Lower leg skin (tissue), 4 donors: ENCODE results near the gene PYCARD. TPM values are rescaled to one million over a fixed set of nuclear protein-coding genes. Genes with fewer than 3 reads are reported as not detected.

ENCODE experiments used
- DNase-seq, 2 donors: peaks; one replicate each; pipeline ENCODE4 v3.0.0-alpha.2; 2019; ENCODE audit warnings: low spot score in 2 of 2
- H3K4me3 ChIP-seq: fragments of 200-600 bp; sonication (generic); 2 replicates; pipeline ENCODE4 v1.5.1; 2017; ENCODE audit warnings: mild to moderate bottlenecking, low read depth; ENCODE audit not compliant: poor library complexity, severe bottlenecking
- CTCF ChIP-seq, 3 donors: fragments of 450-650 bp; IDR thresholded peaks; one replicate each; pipeline ENCODE4 v1.5.1; 2016; ENCODE audit warnings: antibody characterized with exemption in 3 of 3, mild to moderate bottlenecking in 3 of 3, moderate library complexity in 2 of 3
- POLR2A ChIP-seq, 2 donors: fragments of 450-650 bp; IDR thresholded peaks; one replicate each; pipeline ENCODE4 v1.6.1; 2016 to 2017; ENCODE audit warnings: antibody characterized with exemption in 2 of 2, mild to moderate bottlenecking in 1 of 2, moderate library complexity in 1 of 2
- WGBS, 2 donors: methylation state at CpG; one replicate each; pipeline ENCODE4 v1.1.5; 2018; 5-methylcytosine and 5-hydroxymethylcytosine counted together
- intact Hi-C: fragments of 100-400 bp; cut with DNase I; formaldehyde crosslinking; loops from one replicate; pipeline ENCODE4 v1.15.0; 2023; ENCODE audit warnings: low total_unique reads
- total RNA-seq, 4 donors: library from RNA; depleted of rRNA; stranded (reverse); fragments of >200 nt; gene quantifications; one replicate each; pipeline ENCODE4 v1.1.0, GENCODE V29; 2016

PYCARD gene
- total RNA-seq, 4 donors from 2014 or later, result 87.5 to 140 (median 122) TPM

- intact Hi-C loops, result no loop called here
- TF ChIP-seq CTCF (IDR thresholded peaks at IDR 0.05) (no peak), POLR2A (IDR thresholded peaks at IDR 0.05) (no peak)
- no peak overlapping the region for H3K4me3 ChIP-seq
- WGBS, 2 donors, result 90 to 92% methylated on average over 3 of the region's 3 CpGs
- DNase-seq, result no peak
Measured at GRCh38 chr16:31225193-31225592, 22.6 kb upstream of the PYCARD start.

GRCh38 chr16:31224092-31224955 lies 21.8 kb upstream of the PYCARD start:
- no peak for DNase-seq
- 83 to 90% methylated on average over 53 to 80 of the region's 80 CpGs for WGBS, 2 donors
- intact Hi-C loops, result loop anchor here (5.0 kb wide), 1 partner anchor 158 kb away; no protein-coding TSS in a partner anchor
- TF ChIP-seq CTCF (IDR thresholded peaks at IDR 0.05), result no peak
- TF ChIP-seq POLR2A (IDR thresholded peaks at IDR 0.05), result no peak
- H3K4me3 ChIP-seq, result no peak overlapping the region

GRCh38 chr16:31223044-31223443 lies 20.5 kb upstream of the PYCARD start:
- H3K4me3 ChIP-seq, result no peak overlapping the region
- no peak for DNase-seq
- intact Hi-C loops, result loop anchor here (5.0 kb wide), 1 partner anchor 159 kb away; no protein-coding TSS in a partner anchor
- 92 to 93% methylated on average over 3 to 4 of the region's 5 CpGs for WGBS, 2 donors
- TF ChIP-seq POLR2A (IDR thresholded peaks at IDR 0.05), result no peak

- 54 to 58% methylated on average over 12 of the region's 12 CpGs for WGBS, 2 donors
- DNase-seq, result no peak
- intact Hi-C loops, result loop anchor here (5.0 kb wide), 1 partner anchor 161 kb away; no protein-coding TSS in a partner anchor
- TF ChIP-seq POLR2A (IDR thresholded peaks at IDR 0.05), result no peak
- no peak for TF ChIP-seq CTCF (IDR thresholded peaks at IDR 0.05)
- no peak overlapping the region for H3K4me3 ChIP-seq
Measured at GRCh38 chr16:31221357-31222160, 19.0 kb upstream of the PYCARD start.

GRCh38 chr16:31219154-31219741 lies 16.7 kb upstream of the PYCARD start:
- TF ChIP-seq POLR2A (IDR thresholded peaks at IDR 0.05) (no peak), CTCF (IDR thresholded peaks at IDR 0.05) (no peak)
- WGBS, 2 donors, result 92 to 94% methylated on average over 12 to 15 of the region's 15 CpGs

GRCh38 chr16:31217136-31217530 lies 14.6 kb upstream of the PYCARD start:
- 16 to 28% methylated on average over 2 to 4 of the region's 4 CpGs for WGBS, 2 donors
- no peak for TF ChIP-seq CTCF (IDR thresholded peaks at IDR 0.05)
- no peak for TF ChIP-seq POLR2A (IDR thresholded peaks at IDR 0.05)
- no peak for DNase-seq
- H3K4me3 ChIP-seq, result no peak overlapping the region
- intact Hi-C loops, result no loop called here

More at GRCh38 chr16:31219154-31219741, 16.7 kb upstream of the PYCARD start:
- intact Hi-C loops, result no loop called here
- H3K4me3 ChIP-seq, result no peak overlapping the region
- no peak for DNase-seq
